NK-92 (cell line): ENCODE data around the gene ANXA4.

Experiments
- DNase-seq: peaks from one replicate; lab custom pipeline; 2025; ENCODE audit not compliant: unreplicated experiment; lab: John Stamatoyannopoulos, UW

The ANXA4 gene

GRCh38 chr2:69837533-69837932 is 95.6 kb downstream of the ANXA4 start:
- DNase-seq: no peak

GRCh38 chr2:69843993-69844392 is 102.1 kb downstream of the ANXA4 start:
- DNase-seq: no peak

GRCh38 chr2:69844560-69844959 is 102.6 kb downstream of the ANXA4 start:
- no peak for DNase-seq

- no peak for DNase-seq
Measured at GRCh38 chr2:69846182-69847067, 104.5 kb downstream of the ANXA4 start.

- DNase-seq: no peak
Measured at GRCh38 chr2:69847068-69847828, 105.3 kb downstream of the ANXA4 start.

- no peak for DNase-seq
Measured at GRCh38 chr2:69848186-69848790, 106.4 kb downstream of the ANXA4 start.

- no peak for DNase-seq
Measured at GRCh38 chr2:69858261-69858660, 116.3 kb downstream of the ANXA4 start.

GRCh38 chr2:69863298-69863697 is 121.4 kb downstream of the ANXA4 start:
- DNase-seq: no peak
